ENCODE results near the gene RC3H2.

DNA sequence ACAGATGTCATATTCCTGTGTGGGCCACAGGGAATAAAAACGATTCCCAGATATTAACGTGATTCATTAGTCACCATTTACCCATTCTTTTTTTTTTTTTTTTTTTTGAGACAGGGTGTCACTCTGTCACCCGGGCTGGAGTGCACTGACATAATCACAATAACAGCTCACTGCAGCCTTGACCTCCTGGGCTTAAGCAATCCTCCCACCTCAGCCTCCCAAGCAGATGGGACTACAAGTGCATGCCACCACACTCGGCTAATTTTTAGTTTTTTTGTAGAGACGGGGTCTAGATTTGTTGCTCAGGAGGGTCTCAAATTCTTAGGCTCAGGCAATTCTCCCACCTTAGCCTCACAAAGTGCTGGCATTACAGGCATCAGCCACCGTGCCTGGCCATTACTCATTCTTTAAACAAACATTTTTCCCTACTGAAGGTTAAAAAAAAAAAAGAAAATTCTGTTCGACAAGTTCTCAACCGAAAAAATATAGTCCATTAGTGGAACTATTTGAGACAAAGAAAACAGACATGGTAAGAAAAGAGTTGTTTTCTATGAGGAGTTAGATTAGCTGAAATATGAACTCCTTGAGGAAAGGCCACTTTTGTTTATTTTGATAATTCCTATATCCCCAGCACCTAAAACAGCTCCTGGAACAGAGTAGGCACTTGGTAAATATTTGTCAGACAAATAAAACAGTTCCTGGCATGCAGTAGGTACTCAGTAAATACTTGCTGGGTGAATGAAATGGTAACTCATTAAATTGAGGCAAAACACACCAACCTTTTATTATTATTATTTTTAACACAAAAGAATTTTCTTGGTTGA is 44.6 kb downstream of the RC3H2 start:
- TF ChIP-seq CTCF (IDR thresholded peaks at IDR 0.05) (no peak), POLR2A (IDR thresholded peaks at IDR 0.05) (no peak)
